WTC11 (cell line): ENCODE measurements around the gene S100A12. TPM values are rescaled to one million over a fixed set of nuclear protein-coding genes. Genes with fewer than 3 reads are reported as not detected.

Experiments used
- ATAC-seq: fragments of 200-7000 bp; cut with Tn5 transposase; 2 replicates; pipeline ENCODE4 v1.10.0; 2021; ENCODE audit warnings: mild to moderate bottlenecking, moderate library complexity
- Bru-seq: library from RNA; stranded (reverse); fragments of 400-500 nt; gene quantifications from one replicate; lab custom pipeline; 2021; lab: Mats Ljungman, UMichigan
- CTCF ChIA-PET: fragments of 300-600 bp; sonication (Branson Sonifier 250); formaldehyde crosslinking; loops from one replicate; lab custom pipeline; 2021; ENCODE audit warnings: antibody characterized with exemption; lab: Charles Lee
- POLR2A ChIA-PET: fragments of 350-600 bp; sonication (Branson Sonifier 250); formaldehyde crosslinking; loops from one replicate; lab custom pipeline; 2021; ENCODE audit warnings: antibody characterized with exemption; lab: Charles Lee
- DNase-seq: peaks from one replicate; pipeline ENCODE4 v3.0.0; 2021; ENCODE audit warnings: low spot score
- H3K27ac Mint-ChIP-seq: 2 replicates; pipeline ENCODE4 v1.8.0; 2021; ENCODE audit warnings: mixed read lengths
- H3K27me3 Mint-ChIP-seq: 2 replicates; pipeline ENCODE4 v1.8.0; 2021; ENCODE audit warnings: low read depth, mild to moderate bottlenecking, moderate library complexity, mixed read lengths
- H3K36me3 Mint-ChIP-seq: 2 replicates; pipeline ENCODE4 v1.8.0; 2021; ENCODE audit warnings: mixed read lengths
- H3K4me1 Mint-ChIP-seq: 2 replicates; pipeline ENCODE4 v1.8.0; 2022; ENCODE audit warnings: mixed read lengths
- H3K4me3 Mint-ChIP-seq: 2 replicates; pipeline ENCODE4 v1.8.0; 2021; ENCODE audit warnings: mild to moderate bottlenecking, moderate library complexity, mixed read lengths
- H3K9me3 Mint-ChIP-seq: 2 replicates; pipeline ENCODE4 v1.8.0; 2021; ENCODE audit warnings: mixed read lengths
- CBFB ChIP-seq: sonication (generic); formaldehyde crosslinking; IDR thresholded peaks from 2 replicates; pipeline ENCODE4 v1.8.1; 2022; ENCODE audit warnings: mild to moderate bottlenecking, low read depth, missing genetic modification reagents
- CREB1 ChIP-seq: sonication (generic); formaldehyde crosslinking; IDR thresholded peaks from 2 replicates; pipeline ENCODE4 v1.8.0; 2023; ENCODE audit warnings: mild to moderate bottlenecking, missing genetic modification reagents
- CREM ChIP-seq: sonication (generic); formaldehyde crosslinking; IDR thresholded peaks from 2 replicates; pipeline ENCODE4 v1.8.1; 2022; ENCODE audit warnings: mild to moderate bottlenecking, missing genetic modification reagents, moderate library complexity
- CTCF ChIP-seq: fragments of 200-600 bp; IDR thresholded peaks from 2 replicates; pipeline ENCODE4 v1.8.0; 2022; ENCODE audit warnings: antibody characterized with exemption
- E2F5 ChIP-seq: sonication (generic); formaldehyde crosslinking; IDR thresholded peaks from 2 replicates; pipeline ENCODE4 v1.8.1; 2022; ENCODE audit warnings: mild to moderate bottlenecking, moderate library complexity, missing genetic modification reagents
- ESRRA ChIP-seq: sonication (generic); formaldehyde crosslinking; IDR thresholded peaks from 2 replicates; pipeline ENCODE4 v1.8.1; 2022; ENCODE audit warnings: mild to moderate bottlenecking, missing genetic modification reagents, borderline replicate concordance
- FOXK1 ChIP-seq: sonication (generic); formaldehyde crosslinking; IDR thresholded peaks from 2 replicates; pipeline ENCODE4 v1.8.0; 2022; ENCODE audit warnings: mild to moderate bottlenecking, moderate library complexity, missing genetic modification reagents
- GABPB1 ChIP-seq: sonication (generic); formaldehyde crosslinking; IDR thresholded peaks from 2 replicates; pipeline ENCODE4 v1.8.1; 2023; ENCODE audit warnings: mild to moderate bottlenecking, missing genetic modification reagents
- HMGA2 ChIP-seq: fragments of 250-450 bp; sonication (Bioruptor Pico); IDR thresholded peaks from 2 replicates; pipeline ENCODE4 v1.4.0; 2021; ENCODE audit warnings: mild to moderate bottlenecking, moderate library complexity
- MXD4 ChIP-seq: fragments of 250-450 bp; sonication (Bioruptor Pico); IDR thresholded peaks from 2 replicates; pipeline ENCODE4 v1.8.0; 2021; ENCODE audit warnings: mild to moderate bottlenecking, moderate library complexity, borderline replicate concordance
- NFE2L1 ChIP-seq: sonication (generic); formaldehyde crosslinking; IDR thresholded peaks from 2 replicates; pipeline ENCODE4 v1.8.1; 2023; ENCODE audit warnings: missing genetic modification reagents
- RORB ChIP-seq: fragments of 250-450 bp; sonication (Bioruptor Pico); IDR thresholded peaks from 2 replicates; pipeline ENCODE4 v1.9.0; 2021; ENCODE audit warnings: mild to moderate bottlenecking
- SOX15 ChIP-seq: fragments of 250-450 bp; sonication (Bioruptor Pico); IDR thresholded peaks from 2 replicates; pipeline ENCODE4 v1.9.0; 2021; ENCODE audit warnings: mild to moderate bottlenecking
- TCF7 ChIP-seq: sonication (generic); formaldehyde crosslinking; IDR thresholded peaks from 2 replicates; pipeline ENCODE4 v1.8.0; 2022; ENCODE audit warnings: mild to moderate bottlenecking, low read depth, missing genetic modification reagents, moderate library complexity
- TEAD4 ChIP-seq: sonication (generic); formaldehyde crosslinking; IDR thresholded peaks from 2 replicates; pipeline ENCODE4 v1.8.0; 2022; ENCODE audit warnings: mild to moderate bottlenecking, missing genetic modification reagents
- TP53 ChIP-seq: sonication (generic); formaldehyde crosslinking; IDR thresholded peaks from 2 replicates; pipeline ENCODE4 v1.8.1; 2023; ENCODE audit warnings: mild to moderate bottlenecking, missing genetic modification reagents
- ZNF219 ChIP-seq: sonication (generic); formaldehyde crosslinking; IDR thresholded peaks from 2 replicates; pipeline ENCODE4 v1.8.0; 2023; ENCODE audit warnings: missing genetic modification reagents, mild to moderate bottlenecking, borderline replicate concordance
- ZNF281 ChIP-seq: sonication (generic); formaldehyde crosslinking; IDR thresholded peaks from 2 replicates; pipeline ENCODE4 v1.8.0; 2023; ENCODE audit warnings: mild to moderate bottlenecking, missing genetic modification reagents
- ZNF416 ChIP-seq: fragments of 250-450 bp; sonication (Bioruptor Pico); IDR thresholded peaks from 2 replicates; pipeline ENCODE4 v1.9.0; 2021; ENCODE audit warnings: mild to moderate bottlenecking, inconsistent platforms
- ZNF423 ChIP-seq: fragments of 250-450 bp; sonication (Bioruptor Pico); IDR thresholded peaks from 2 replicates; pipeline ENCODE4 v2.1.2; 2022; ENCODE audit warnings: mild to moderate bottlenecking, moderate library complexity
- long read RNA-seq, 3 experiments: library from RNA in 1 of 3; library from capped mRNA in 1 of 3; library from polyadenylated mRNA in 1 of 3; unstranded in 2 of 3; stranded (forward) in 1 of 3; transcript quantifications; one replicate each; pipeline ENCODE4 v2.0.0, GENCODE V29; 2021
- total RNA-seq: library from RNA; stranded (reverse); gene quantifications from 3 replicates; pipeline ENCODE4 v1.2.3, GENCODE V29; 2021
- TF ChIP-seq, protein P1 (sequence below): sonication (generic); formaldehyde crosslinking; IDR thresholded peaks from 2 replicates; pipeline ENCODE4 v1.8.1; 2022; ENCODE audit warnings: low read depth, mild to moderate bottlenecking, moderate library complexity, missing genetic modification reagents, borderline replicate concordance
- TF ChIP-seq, protein P2 (sequence below): fragments of 250-450 bp; sonication (Bioruptor Pico); conservative IDR thresholded peaks from 2 replicates; pipeline ENCODE4 v1.9.0; 2021; ENCODE audit warnings: mild to moderate bottlenecking

The S100A12 gene
- total RNA-seq (not detected in 3 replicates), Bru-seq, nascent RNA (not detected)
- long read RNA-seq, experiment 1 = 0 reads
- long read RNA-seq, experiment 2 = 0 reads
- long read RNA-seq, experiment 3 = 0 reads

DNA sequence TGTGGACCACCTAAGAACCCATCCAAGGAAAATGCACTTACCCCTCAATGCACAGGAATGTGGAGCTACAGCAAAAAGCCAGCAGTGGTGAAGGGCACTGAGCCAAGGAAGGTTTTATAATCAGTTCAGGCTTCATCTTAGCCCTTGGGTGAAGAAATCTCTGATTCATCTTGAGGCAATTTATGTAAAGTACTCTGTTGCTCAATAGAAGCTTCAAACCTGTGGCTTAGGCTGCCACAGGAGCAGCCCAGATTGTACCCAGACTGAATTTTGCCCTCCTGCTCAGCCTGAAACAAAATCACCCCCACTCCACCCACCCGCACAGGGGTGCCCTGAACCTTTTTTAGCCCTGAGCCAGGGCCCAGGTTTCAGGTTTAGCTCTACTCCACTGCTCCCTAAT, at the start of gene S100A12:
TSS of gene S100A12 (minus strand) at position 111 of the 400 bp plus-strand sequence. CDS start 1,029 bp downstream, outside the sequence.
- Mint-ChIP-seq H3K4me3 (no peak within 1 kb of the TSS), H3K4me1 (no peaks in the 10 kb centered on the region), H3K9me3 (peaks cover 20% of the 10 kb centered on the region), H3K36me3 (no peaks in the 10 kb centered on the region), H3K27me3 (peaks cover 14% of the 10 kb centered on the region), H3K27ac (no peak within 1 kb of the TSS)
- ATAC-seq (no peak), DNase-seq (no peak)
- ChIA-PET CTCF (interaction anchor here (1.3 kb wide), 1 partner anchor 22 kb away, joined by 5 read pairs; no protein-coding TSS in a partner anchor), POLR2A (no interaction called here)
- TF ChIP-seq, protein P1, sequence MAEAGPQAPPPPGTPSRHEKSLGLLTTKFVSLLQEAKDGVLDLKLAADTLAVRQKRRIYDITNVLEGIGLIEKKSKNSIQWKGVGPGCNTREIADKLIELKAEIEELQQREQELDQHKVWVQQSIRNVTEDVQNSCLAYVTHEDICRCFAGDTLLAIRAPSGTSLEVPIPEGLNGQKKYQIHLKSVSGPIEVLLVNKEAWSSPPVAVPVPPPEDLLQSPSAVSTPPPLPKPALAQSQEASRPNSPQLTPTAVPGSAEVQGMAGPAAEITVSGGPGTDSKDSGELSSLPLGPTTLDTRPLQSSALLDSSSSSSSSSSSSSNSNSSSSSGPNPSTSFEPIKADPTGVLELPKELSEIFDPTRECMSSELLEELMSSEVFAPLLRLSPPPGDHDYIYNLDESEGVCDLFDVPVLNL (CRISPR knock-in tag) = no peak
- TF ChIP-seq ESRRA = no peak
- no peak for TF ChIP-seq ZNF423 (CRISPR knock-in tag)
- no peak for TF ChIP-seq ZNF219 (CRISPR knock-in tag)
- TF ChIP-seq SOX15 (CRISPR knock-in tag) = no peak
- TF ChIP-seq TEAD4 = no peak
- no peak for TF ChIP-seq ZNF281 (CRISPR knock-in tag)
- TF ChIP-seq E2F5 = no peak
- TF ChIP-seq, protein P2, sequence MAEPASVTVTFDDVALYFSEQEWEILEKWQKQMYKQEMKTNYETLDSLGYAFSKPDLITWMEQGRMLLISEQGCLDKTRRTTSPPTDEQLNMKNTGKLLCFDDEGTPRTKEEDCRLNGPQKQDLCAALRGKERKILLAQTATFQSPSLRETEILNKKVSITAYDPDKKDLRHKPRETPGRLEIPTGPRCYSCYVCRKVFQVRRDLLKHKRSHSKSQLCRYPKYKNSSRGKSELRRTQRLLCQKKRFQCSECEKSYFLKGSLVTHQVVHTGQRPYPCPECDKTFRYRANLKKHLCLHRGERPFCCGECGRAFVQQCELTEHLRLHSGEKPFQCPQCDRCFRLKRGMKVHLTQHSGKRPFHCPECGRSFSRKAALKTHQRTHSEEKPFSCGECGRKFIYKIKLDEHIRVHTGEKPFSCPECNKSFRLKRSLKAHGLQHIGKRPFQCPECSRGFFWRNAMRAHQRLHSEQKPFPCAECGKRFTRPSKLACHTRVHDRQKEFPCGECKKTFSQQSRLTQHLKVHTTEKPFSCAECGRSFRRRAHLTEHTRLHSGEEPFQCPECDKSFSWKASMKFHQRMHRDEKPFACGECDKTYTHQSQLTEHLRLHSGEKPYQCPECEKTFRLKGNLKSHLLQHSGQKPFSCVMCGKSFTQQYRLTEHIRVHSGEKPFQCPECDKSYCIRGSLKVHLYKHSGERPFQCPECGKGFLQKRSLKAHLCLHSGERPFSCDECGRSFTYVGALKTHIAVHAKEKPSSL (CRISPR knock-in tag) = no peak
- no peak for TF ChIP-seq TCF7
- TF ChIP-seq CBFB = no peak
- no peak for TF ChIP-seq ZNF416 (CRISPR knock-in tag)
- TF ChIP-seq RORB (CRISPR knock-in tag) = no peak
- no peak for TF ChIP-seq CTCF
- TF ChIP-seq GABPB1 = no peak
- no peak for TF ChIP-seq FOXK1

- Mint-ChIP-seq H3K27ac (no peak overlapping the region), H3K27me3 (peaks cover 7% of the 10 kb centered on the region), H3K4me1 (no peaks in the 10 kb centered on the region), H3K36me3 (no peaks in the 10 kb centered on the region), H3K9me3 (no peaks in the 10 kb centered on the region), H3K4me3 (no peak overlapping the region)
- peak; percentile 46; the same call in 1 of the 2 replicates for ATAC-seq
- ChIA-PET CTCF (interaction anchor here (1.0 to 1.5 kb wide), 4 partner anchors 35 to 72 kb away, joined by 3 to 4 read pairs (median 3); no protein-coding TSS in a partner anchor), POLR2A (no interaction called here)
- DNase-seq = peak; percentile 81
- peak; percentile 88 for TF ChIP-seq CREM
- TF ChIP-seq MXD4 (CRISPR knock-in tag) = no peak
- 0 out of 2 replicates have a peak, but pooled peaks have one; percentile 21 for TF ChIP-seq TEAD4
- TF ChIP-seq CREB1 = peak; percentile 48; the same call in 1 of the 2 replicates
- peak; percentile 60; the same call in 1 of the 2 replicates for TF ChIP-seq NFE2L1 (CRISPR knock-in tag)
- no peak for TF ChIP-seq HMGA2 (CRISPR knock-in tag)
- TF ChIP-seq GABPB1 = peak; percentile 34; the same call in 1 of the 2 replicates
- TF ChIP-seq SOX15 (CRISPR knock-in tag) = no peak
- TF ChIP-seq TP53 = peak; percentile 75; the same call in 1 of the 2 replicates
Observed at GRCh38 chr1:153422450-153423068, 47.1 kb upstream of the S100A12 start.
